ENCODE results near the gene ARHGAP24.
A peak's percentile ranks its signal among the peaks of the same experiment; 100 is the strongest.

The ARHGAP24 gene

GRCh38 chr4:85919200-85919887 is 444.4 kb downstream of the ARHGAP24 start:
- DNase-seq (ENCODE audit: low read depth), result no peak

DNA sequence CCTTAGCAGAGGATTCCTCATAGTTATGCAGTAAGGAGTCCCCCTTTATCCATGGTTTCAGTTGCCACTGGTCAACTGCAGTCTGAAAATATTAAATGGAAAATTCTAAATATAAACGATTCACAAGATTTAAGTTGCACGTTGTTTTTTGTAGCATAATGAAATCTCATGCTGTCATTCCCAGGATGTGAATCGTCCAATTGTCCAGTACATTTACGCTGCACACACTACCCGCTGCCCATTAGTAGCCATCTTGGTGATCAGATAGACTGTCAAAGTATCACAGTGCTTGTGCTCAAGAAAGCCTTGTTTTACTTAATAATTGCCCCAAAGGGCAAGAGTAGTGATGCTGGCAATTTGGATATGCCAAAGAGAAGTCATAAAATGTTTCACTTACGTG is 450.1 kb downstream of the ARHGAP24 start:
- DNase-seq (ENCODE audit: low read depth), result no peak

GRCh38 chr4:85928775-85929591 is 454.0 kb downstream of the ARHGAP24 start:
- no peak for DNase-seq (ENCODE audit: low read depth)

GRCh38 chr4:85929961-85930665 is 455.2 kb downstream of the ARHGAP24 start:
- no peak for DNase-seq (ENCODE audit: low read depth)

GRCh38 chr4:85932500-85933290 is 457.7 kb downstream of the ARHGAP24 start:
- DNase-seq (ENCODE audit: low read depth), result no peak

DNA sequence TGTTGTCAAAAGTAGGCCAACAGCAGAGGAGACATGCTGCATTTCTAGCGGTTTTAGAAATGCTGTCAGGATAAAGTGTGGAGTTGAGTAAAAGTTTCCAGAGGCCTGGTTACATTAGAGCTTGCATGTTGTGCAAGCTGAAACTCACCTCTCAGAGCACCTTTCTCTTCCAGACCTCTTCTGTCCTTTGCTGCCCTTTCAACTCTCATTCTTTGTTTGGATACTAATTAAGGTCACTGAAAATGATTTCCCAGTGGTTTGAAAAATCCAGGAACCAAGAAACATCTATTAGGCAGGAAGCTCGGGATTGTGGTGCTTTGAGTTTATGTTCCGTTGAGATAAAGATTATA is 458.3 kb downstream of the ARHGAP24 start:
- DNase-seq (ENCODE audit: low read depth), result no peak

GRCh38 chr4:85937507-85937906 is 462.6 kb downstream of the ARHGAP24 start:
- DNase-seq (ENCODE audit: low read depth), result no peak

- DNase-seq (ENCODE audit: low read depth), result no peak
Measured at GRCh38 chr4:85938062-85938461, 463.1 kb downstream of the ARHGAP24 start.

GRCh38 chr4:85938902-85939301 is 464.0 kb downstream of the ARHGAP24 start:
- DNase-seq (ENCODE audit: low read depth), result no peak

GRCh38 chr4:85939595-85939994 is 464.6 kb downstream of the ARHGAP24 start:
- DNase-seq (ENCODE audit: low read depth), result peak; percentile 23

- no peak for DNase-seq (ENCODE audit: low read depth)
Measured at GRCh38 chr4:85940151-85940550, 465.2 kb downstream of the ARHGAP24 start.

DNA sequence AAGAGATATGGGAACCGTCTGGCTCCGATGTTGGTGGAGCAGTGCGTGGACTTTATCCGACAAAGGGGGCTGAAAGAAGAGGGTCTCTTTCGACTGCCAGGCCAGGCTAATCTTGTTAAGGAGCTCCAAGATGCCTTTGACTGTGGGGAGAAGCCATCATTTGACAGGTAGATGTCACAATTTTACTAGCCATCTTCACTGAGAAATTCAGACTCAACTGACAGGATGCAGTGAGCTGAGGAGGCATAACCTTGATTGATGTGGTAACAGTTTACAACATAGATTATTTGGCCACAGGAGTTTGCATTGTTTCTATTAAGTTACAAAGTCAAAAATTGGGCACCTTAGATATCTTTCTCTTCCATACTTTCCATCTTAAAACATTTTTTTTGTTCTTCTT is 467.2 kb downstream of the ARHGAP24 start:
- no peak for DNase-seq (ENCODE audit: low read depth)

- DNase-seq (ENCODE audit: low read depth), result no peak
Measured at GRCh38 chr4:85946821-85947220, 471.9 kb downstream of the ARHGAP24 start.

GRCh38 chr4:85951099-85951498 is 476.1 kb downstream of the ARHGAP24 start:
- DNase-seq (ENCODE audit: low read depth), result no peak

DNA sequence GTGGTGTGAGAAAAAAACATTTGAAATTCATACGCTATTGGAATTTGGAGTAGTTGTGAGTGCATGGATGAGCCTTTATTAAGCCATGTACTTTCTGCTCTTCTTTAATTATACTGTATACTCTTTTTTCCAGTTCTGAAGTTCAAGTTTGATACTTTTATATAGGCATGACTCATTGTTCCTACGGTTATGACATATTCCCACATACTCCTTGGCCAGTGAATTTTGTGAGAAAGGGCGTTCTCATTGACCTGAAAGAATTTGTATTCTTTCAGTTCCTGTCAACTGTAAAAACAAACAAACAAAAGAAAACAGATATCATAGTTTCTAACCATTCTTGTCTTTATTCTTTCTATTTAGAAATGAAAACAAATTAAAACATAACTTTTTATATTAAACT is 477.6 kb downstream of the ARHGAP24 start:
- DNase-seq (ENCODE audit: low read depth), result no peak

GRCh38 chr4:85952972-85953650 is 478.2 kb downstream of the ARHGAP24 start:
- DNase-seq (ENCODE audit: low read depth), result no peak

DNA sequence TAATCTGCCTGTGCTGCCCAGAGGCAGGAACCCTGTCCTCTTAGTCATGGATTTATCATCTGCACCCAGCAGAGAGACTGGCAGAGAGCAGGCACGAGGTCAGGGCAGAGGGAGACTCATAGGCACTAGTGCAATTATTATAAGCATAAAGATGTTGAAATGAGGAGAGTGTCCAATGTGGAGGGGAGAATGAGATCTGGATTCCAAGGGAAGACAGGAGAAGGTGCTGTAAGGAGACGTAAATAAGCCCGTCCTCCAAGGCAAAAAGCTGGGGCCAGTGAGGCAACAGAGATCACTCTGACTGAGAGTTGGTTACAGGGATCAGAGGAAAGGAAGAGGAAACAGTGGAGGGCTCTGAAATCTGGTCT is 478.7 kb downstream of the ARHGAP24 start:
- DNase-seq (ENCODE audit: low read depth), result no peak

DNA sequence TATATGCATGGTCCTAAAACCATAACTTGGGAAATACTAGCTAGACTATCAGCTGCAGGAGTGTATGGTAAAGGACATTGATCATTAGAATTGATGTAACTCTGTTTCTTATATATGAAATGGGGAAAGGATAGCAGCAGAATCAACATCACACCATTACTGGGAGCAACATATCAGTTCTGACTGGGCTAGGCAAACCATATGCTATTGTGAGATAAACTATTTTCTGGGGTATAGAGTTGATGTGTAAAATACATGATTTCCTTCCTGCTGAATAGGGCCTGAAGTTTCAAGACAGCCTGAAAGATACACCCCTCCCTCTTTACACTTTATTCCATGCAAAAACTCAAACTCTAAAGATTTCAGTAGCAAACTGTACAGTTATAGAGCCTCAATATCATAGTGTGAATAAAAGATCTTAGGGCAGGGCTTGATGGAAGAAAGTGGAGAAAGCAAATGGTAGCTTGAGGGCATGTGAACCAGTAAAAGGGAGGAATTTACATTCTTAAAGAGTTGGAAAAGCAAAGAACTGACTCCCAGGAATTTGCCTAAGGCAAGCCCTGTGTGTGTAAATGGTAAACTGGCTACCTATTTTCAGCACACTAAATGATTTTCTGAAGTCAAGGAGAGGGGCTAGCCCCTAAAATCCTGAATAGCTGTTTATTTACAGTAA is 480.8 kb downstream of the ARHGAP24 start:
- DNase-seq (ENCODE audit: low read depth), result no peak

DNA sequence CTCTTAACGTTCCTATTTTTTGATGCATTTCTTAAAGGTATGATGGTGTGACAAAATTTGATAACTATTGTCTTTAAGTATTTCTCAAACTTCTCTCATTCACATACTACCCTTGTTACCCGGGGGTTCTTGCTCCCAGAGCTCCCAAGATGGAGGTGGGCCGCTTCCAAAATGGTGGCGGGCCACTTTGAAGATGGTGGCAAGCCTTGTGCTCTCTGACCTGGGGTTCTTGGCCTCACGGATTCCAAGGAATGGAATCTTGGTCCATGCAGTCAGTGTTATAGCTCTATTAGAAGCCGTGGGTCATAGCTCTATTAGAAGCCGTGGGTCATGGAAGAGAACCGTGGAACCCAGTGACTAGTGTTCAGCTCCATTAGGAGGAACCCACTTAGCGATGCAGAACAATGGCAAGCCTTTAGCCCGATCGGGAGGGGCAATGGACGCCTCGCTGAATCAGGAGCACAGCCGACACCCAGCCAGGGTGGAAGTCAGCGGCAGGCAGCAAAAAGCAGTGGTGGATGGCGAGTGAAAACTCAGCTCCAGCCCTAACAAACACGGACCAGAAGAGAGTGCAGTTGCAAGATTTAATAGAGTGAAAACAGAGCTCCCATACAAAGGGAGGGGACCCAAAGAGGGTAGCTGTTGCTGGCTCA is 481.5 kb downstream of the ARHGAP24 start:
- DNase-seq (ENCODE audit: low read depth), result no peak

DNA sequence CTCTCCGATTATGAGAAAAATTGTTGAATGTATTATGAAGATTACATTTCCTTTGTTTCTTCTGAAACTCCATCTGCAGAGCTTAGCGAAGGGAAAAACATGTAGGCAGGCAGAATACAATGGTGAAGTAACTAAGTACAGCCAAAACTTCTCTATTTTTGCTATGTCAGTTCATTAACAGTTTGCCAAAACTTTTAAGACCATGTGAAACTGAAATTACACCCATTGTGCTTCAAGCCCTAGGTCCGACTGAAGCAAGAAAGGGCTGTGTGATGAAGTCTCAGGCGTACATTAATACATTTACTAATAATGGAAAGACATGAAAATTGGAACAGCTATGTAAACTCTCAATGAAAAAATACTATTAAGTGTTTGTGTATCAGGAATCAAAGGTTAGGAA is 486.9 kb downstream of the ARHGAP24 start:
- DNase-seq (ENCODE audit: low read depth), result no peak

DNA sequence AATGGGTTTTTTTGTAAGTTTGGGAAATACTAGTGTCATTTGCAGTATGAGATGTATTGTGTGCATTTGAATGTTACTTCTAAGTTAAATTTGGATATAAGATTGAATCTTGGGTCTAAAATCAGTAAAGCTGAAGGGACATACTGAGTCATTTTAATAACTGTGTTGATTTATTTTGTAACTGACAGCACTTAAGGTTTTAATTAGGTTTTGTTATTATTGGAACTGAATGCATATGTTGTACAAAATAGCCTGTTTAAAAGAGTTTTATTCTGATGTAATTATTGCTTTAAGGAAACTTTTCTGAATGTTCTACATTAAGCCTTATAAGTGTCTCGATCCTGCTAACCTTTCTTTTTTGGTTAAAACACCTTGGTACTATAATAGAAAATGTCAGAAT is 488.3 kb downstream of the ARHGAP24 start:
- no peak for DNase-seq (ENCODE audit: low read depth)

All from fibroblast of the conjunctiva (primary cell).